ENCODE results near the gene TEAD3.
"Not testable (repeated sequence)": the region's sequence is repeated elsewhere in the genome, so short reads cannot be mapped to it uniquely, and the experiment has no call there.

The TEAD3 gene

GRCh38 chr6:35436071-35436857, 60.6 kb downstream of the TEAD3 start:
- Histone ChIP-seq H3K9me3 (ENCODE audit: insufficient read depth, low read length, severe bottlenecking) (no peaks in the 10 kb centered on the region), H3K79me2 (ENCODE audit: insufficient read depth, low read length) (no peaks in the 10 kb centered on the region), H3K9ac (ENCODE audit: low read depth, low read length) (no peak overlapping the region), H3K4me1 (ENCODE audit: insufficient read depth, low read length) (no peaks in the 10 kb centered on the region), H2AFZ (ENCODE audit: low read depth, low read length) (no peak overlapping the region), H3K27me3 (ENCODE audit: insufficient read depth, low read length, poor library complexity) (no peaks in the 10 kb centered on the region), H4K20me1 (ENCODE audit: insufficient read depth, low read length) (no peaks in the 10 kb centered on the region), H3K4me2 (ENCODE audit: insufficient read depth, low read length) (no peak overlapping the region), H3K27ac (ENCODE audit: low read length) (no peak overlapping the region), H3K4me3 (ENCODE audit: low read depth in 1 of 2, low read length in 2 of 2) (no peak overlapping the region), H3K36me3 (ENCODE audit: insufficient read depth, low read length) (no peaks in the 10 kb centered on the region)
- no peak for DNase-seq
- ATAC-seq (ENCODE audit: insufficient read depth, low read depth), result no peak; the same call in 2 of the 3 replicates
- TF ChIP-seq CTCF (IDR thresholded peaks at IDR 0.05; ENCODE audit: borderline replicate concordance, extremely low read depth, low read length, poor library complexity, severe bottlenecking), result no peak
- no peak for TF ChIP-seq EZH2 (IDR thresholded peaks at IDR 0.05; ENCODE audit: borderline replicate concordance, low read depth, low read length, severe bottlenecking)

GRCh38 chr6:35435074-35435837, 61.6 kb downstream of the TEAD3 start:
- no peaks in the 10 kb centered on the region for H4K20me1 ChIP-seq (ENCODE audit: insufficient read depth, low read length)
- H3K4me3 ChIP-seq (ENCODE audit: low read depth in 1 of 2, low read length in 2 of 2), result no peak overlapping the region
- TF ChIP-seq CTCF (IDR thresholded peaks at IDR 0.05; ENCODE audit: borderline replicate concordance, extremely low read depth, low read length, poor library complexity, severe bottlenecking) (no peak), EZH2 (IDR thresholded peaks at IDR 0.05; ENCODE audit: borderline replicate concordance, low read depth, low read length, severe bottlenecking) (no peak)
- H3K9ac ChIP-seq (ENCODE audit: low read depth, low read length), result no peak overlapping the region
- H3K9me3 ChIP-seq (ENCODE audit: insufficient read depth, low read length, severe bottlenecking), result no peaks in the 10 kb centered on the region
- H3K4me1 ChIP-seq (ENCODE audit: insufficient read depth, low read length), result no peaks in the 10 kb centered on the region
- no peaks in the 10 kb centered on the region for H3K79me2 ChIP-seq (ENCODE audit: insufficient read depth, low read length)
- H3K27me3 ChIP-seq (ENCODE audit: insufficient read depth, low read length, poor library complexity), result no peaks in the 10 kb centered on the region
- H3K27ac ChIP-seq (ENCODE audit: low read length), result no peak overlapping the region
- no peaks in the 10 kb centered on the region for H3K36me3 ChIP-seq (ENCODE audit: insufficient read depth, low read length)
- H2AFZ ChIP-seq (ENCODE audit: low read depth, low read length), result no peak overlapping the region
- no peak overlapping the region for H3K4me2 ChIP-seq (ENCODE audit: insufficient read depth, low read length)
- DNase-seq (no peak), ATAC-seq (ENCODE audit: insufficient read depth, low read depth) (no peak)

- not testable (repeated sequence) for H3K4me3 ChIP-seq (ENCODE audit: low read depth in 1 of 2, low read length in 2 of 2); H3K4me1 ChIP-seq (ENCODE audit: insufficient read depth, low read length); H3K79me2 ChIP-seq (ENCODE audit: insufficient read depth, low read length); H2AFZ ChIP-seq (ENCODE audit: low read depth, low read length); ATAC-seq (ENCODE audit: insufficient read depth, low read depth); H3K36me3 ChIP-seq (ENCODE audit: insufficient read depth, low read length); DNase-seq; H3K27ac ChIP-seq (ENCODE audit: low read length); H4K20me1 ChIP-seq (ENCODE audit: insufficient read depth, low read length); H3K27me3 ChIP-seq (ENCODE audit: insufficient read depth, low read length, poor library complexity); H3K4me2 ChIP-seq (ENCODE audit: insufficient read depth, low read length); H3K9ac ChIP-seq (ENCODE audit: low read depth, low read length)
- peaks cover 15% of the 10 kb centered on the region for H3K9me3 ChIP-seq (ENCODE audit: insufficient read depth, low read length, severe bottlenecking)
Measured at GRCh38 chr6:35432702-35433101, 64.2 kb downstream of the TEAD3 start.

- H3K9me3 ChIP-seq (ENCODE audit: insufficient read depth, low read length, severe bottlenecking), result peaks cover 15% of the 10 kb centered on the region
- H3K79me2 ChIP-seq (ENCODE audit: insufficient read depth, low read length), result no peaks in the 10 kb centered on the region
- H3K27ac ChIP-seq (ENCODE audit: low read length), result no peak overlapping the region
- no peaks in the 10 kb centered on the region for H3K4me1 ChIP-seq (ENCODE audit: insufficient read depth, low read length)
- DNase-seq, result no peak
- H3K4me2 ChIP-seq (ENCODE audit: insufficient read depth, low read length), result no peak overlapping the region
- 0 out of 2 replicates have a peak, but pooled peaks cover 4% of the 10 kb centered on the region for H3K36me3 ChIP-seq (ENCODE audit: insufficient read depth, low read length)
- no peak overlapping the region for H2AFZ ChIP-seq (ENCODE audit: low read depth, low read length)
- no peaks in the 10 kb centered on the region for H3K27me3 ChIP-seq (ENCODE audit: insufficient read depth, low read length, poor library complexity)
- H3K4me3 ChIP-seq (ENCODE audit: low read depth in 1 of 2, low read length in 2 of 2), result no peak overlapping the region
- ATAC-seq (ENCODE audit: insufficient read depth, low read depth), result no peak
- no peaks in the 10 kb centered on the region for H4K20me1 ChIP-seq (ENCODE audit: insufficient read depth, low read length)
- TF ChIP-seq CTCF (IDR thresholded peaks at IDR 0.05; ENCODE audit: borderline replicate concordance, extremely low read depth, low read length, poor library complexity, severe bottlenecking) (no peak), EZH2 (IDR thresholded peaks at IDR 0.05; ENCODE audit: borderline replicate concordance, low read depth, low read length, severe bottlenecking) (no peak)
- no peak overlapping the region for H3K9ac ChIP-seq (ENCODE audit: low read depth, low read length)
Measured at GRCh38 chr6:35432291-35432690, 64.6 kb downstream of the TEAD3 start.

All from DND-41 (cell line).